HG02870 (cell line): ENCODE results near the gene ZBTB14.

ENCODE experiments used
- ATAC-seq: cut with Tn5 transposase; IDR thresholded peaks from one replicate; pipeline ENCODE4 v1.9.1; 2021; ENCODE audit warnings: mild to moderate bottlenecking, moderate library complexity; ENCODE audit not compliant: unreplicated experiment

Gene ZBTB14, protein sequence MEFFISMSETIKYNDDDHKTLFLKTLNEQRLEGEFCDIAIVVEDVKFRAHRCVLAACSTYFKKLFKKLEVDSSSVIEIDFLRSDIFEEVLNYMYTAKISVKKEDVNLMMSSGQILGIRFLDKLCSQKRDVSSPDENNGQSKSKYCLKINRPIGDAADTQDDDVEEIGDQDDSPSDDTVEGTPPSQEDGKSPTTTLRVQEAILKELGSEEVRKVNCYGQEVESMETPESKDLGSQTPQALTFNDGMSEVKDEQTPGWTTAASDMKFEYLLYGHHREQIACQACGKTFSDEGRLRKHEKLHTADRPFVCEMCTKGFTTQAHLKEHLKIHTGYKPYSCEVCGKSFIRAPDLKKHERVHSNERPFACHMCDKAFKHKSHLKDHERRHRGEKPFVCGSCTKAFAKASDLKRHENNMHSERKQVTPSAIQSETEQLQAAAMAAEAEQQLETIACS

DNA sequence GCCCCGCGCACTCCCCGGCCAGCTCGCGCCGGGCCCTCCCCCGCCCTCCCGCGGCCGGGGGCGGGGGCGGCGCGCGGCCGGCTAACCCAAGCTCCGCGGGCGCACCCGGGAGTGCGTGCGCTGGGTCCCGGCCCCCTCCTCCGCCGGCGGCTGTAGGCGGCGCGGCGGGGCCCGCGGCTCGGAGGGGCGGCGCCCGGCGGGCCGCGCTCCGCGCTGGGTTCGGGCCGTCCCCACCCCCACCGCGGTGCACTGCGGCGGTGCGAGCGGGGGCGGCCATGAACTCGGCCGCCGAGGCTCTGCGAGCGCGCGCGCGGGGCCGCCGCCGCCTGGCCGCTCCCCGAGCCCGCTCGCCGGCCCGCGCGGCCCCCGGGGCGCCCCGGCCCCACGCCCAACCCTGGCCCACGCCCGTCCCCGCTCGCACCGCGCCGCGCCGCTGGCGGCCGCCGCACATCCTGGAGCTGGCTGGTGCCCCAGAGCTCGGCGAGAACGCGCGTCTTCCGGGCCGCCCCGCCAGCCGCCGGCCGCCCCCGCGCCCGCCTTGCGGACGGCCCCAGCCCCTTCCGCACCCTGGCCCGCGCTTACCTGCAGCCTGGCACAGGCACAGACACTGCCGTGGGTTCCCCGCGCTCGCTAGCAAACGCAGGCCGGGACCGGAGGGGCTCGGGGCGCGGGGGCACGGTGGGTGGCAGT, at the start of gene ZBTB14:
ZBTB14 (minus strand) TSS at position 496 of the 690 bp plus-strand sequence. CDS start 2,480 bp downstream, outside the sequence.
- ATAC-seq = peak; percentile 25

DNA sequence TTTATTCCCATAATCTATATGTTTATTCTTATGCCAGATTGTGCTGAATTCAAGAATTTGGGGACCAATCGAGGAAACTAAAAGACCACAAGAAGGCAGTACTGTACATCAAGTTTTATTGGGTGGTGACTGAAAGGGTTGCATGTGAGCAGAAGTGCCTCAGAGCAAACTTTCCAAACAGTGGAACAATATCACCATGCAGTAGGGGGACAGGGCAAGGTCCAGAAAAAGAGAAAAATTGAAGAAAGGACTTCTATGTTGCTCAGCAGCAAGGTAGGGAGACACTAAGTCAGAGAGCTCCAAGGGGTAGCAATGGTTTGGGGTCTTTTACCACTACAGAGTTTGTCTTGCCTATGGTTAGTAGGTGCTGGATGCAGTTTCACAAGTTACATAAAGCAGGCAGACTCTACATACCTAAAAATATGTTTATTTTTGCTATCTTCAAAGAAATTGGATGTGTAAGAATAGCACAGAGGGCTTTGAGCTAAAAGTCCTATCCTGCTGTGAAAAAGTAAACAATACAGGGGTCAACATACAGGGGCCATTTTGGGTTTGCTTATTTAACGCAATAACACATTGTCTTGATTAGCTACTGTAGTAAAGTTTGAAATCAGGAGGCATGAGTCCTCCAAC, 43.8 kb upstream of the ZBTB14 start:
- ATAC-seq = no peak

DNA sequence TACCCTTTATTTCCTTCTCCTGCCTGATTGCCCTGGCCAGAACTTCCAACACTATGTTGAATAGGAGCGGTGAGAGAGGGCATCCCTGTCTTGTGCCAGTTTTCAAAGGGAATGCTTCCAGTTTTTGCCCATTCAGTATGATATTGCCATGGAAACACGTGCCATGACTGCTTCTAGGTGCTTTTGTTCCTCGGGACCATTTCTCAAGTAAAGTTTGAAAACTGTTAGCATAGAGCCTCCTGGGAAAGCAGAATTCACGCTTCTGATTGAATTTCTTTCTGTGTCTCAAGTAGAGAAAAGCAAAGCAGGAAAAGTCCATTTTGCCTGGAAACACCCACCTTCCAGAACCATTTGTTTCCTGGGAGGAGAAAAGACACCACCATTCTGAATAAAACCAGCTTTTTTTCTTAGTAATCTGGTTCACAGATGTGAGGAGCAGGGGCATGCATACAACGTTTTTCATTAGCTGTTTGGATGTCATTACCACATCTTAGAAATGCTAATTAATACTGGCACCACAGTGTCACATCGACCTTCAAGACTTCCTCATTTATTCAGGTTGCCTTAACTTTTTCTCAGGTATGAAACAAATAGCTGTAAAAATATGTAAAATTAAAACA, 39.0 kb upstream of the ZBTB14 start:
- no peak for ATAC-seq

DNA sequence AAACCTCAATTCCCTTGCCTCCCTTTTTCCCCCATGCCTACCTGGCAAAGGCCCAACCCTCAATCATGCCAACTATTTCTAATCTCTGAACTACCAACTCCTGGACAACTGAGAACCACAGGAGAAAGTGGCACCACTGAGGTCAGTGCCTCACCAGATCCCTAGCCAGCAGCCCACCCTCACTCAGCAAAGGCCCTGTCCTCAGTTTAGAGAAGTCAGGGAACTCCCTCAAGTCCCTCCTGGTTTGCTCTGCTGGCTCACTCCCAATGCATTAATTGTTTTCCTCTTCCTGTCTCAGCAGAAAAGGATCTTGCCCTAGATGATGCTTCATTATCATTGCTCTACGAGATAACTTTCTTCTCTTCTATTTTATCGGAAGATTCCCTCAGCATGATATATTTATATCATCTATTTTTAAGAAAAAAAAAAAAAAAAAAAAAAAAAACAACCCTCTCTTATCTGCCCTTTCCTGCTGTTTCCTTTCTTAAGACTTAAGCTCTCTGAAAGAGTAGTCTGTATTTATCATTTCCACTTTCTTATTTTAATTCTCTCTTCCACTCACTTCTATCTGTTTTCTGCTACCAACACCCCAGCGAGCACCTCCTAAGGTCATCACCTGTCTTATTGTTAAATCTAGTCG, 22.7 kb upstream of the ZBTB14 start:
- ATAC-seq = no peak

DNA sequence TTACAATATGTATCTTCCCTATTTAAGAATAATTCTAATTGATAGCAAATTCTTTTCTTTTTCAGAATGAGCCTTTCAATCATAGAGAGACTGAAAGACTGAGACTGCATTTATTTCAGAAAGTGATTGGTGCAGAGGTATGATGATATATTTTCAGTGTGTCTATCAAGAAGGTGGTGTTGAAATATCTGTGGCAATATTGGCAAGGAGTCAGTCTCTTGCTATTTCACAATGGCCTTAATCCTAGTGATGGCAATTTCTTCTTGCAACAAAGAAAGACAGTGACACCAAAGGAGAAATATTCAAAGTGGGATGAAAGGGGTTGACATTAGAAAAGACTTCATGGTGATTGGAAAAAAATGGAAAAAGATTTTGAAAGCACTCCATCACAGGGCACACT, 21.7 kb upstream of the ZBTB14 start:
- ATAC-seq = no peak

DNA sequence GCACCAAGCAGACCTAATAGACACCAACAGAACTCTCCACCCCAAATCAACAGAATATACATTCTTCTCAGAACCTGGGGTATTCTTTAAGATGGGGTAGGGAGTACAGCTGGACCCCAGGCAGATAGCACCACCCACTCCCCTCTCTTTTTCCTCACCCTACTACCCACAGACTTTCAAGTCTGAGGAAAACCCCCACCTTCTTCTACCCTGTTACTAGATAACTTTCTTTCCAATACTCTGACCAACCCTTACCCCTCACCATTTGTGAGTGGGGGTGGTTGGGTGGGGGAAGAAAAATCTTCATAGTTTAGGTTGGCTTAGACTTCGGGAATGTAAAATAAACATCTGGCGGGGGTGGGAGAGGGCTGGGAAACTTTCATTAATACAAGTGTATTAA, 20.3 kb upstream of the ZBTB14 start:
- ATAC-seq = no peak

DNA sequence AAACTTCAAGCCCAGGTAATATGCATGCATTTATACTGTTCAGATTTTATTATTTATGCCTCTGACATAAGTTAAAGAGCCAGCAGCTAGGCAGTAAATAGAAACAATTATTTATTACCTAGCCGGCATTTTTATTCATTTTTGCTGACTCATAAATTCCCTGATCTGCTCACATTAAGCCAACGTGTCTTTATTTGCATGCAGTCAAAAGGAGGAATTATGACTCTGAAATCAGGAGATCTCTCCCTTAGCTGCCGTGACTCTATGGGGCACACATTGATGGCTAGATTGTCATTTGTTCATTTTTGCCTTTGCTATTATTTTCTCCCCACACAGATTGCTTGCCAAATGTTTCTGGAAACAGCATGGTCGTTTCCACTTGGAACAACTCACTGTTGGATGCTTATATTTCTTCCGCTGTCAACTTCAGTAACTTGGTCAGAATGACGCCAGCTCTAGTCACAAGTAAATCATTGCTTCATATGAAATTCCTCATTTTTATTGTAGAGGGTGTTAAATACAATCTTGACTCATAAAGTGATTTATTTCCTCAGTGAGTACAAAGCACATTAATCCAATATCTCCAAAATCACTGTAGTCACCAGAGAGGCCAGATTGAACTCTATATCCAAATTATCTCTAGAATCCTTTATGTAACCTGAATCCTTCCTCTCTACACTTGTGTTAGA, 15.9 kb upstream of the ZBTB14 start:
- no peak for ATAC-seq

DNA sequence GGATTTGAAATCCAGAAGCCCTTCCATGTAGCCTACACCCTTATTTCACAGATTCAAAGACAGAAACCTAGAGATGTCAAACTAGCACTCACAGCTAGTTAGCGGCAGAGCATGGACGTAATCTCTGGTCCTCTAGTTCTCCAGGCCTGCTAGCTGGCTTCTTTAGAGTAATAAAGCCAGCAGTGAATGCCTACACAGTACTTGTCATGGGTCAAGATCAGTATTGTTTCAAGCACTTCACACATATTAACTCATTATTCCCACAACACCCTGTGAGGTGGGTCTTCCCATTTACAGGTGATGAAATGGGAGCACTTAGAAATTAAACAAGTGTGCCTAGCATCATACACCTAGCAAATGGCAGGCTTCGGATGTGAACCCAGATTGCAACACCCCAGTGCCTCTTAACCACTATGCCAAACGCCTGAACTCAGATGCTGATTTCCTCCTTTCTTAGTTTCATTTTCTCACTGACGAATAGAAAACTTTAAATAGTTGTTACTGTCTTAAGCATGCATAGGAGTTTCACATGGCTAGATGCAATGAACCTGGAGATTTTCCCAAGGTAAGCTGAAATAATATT, 14.5 kb upstream of the ZBTB14 start:
- peak; percentile 96 for ATAC-seq

DNA sequence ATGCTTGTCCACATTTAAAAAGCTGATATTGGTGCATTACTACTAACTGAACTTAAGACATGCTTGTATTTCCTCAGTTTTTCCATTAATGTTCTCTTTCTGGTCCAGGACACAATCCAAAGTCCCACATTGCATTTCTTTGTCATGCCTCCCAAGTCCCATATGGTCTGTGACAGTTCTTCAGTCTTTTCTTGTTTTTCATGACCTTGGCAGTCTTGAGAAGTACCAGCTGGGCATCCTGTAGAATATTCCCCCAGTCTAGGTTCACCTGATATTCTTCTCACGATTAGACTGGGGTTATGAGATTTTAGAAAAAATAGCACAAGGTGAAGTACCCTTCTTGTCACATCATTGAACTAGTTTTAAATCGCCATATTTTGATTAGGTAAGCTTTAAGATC, 10.3 kb upstream of the ZBTB14 start:
- ATAC-seq = no peak

DNA sequence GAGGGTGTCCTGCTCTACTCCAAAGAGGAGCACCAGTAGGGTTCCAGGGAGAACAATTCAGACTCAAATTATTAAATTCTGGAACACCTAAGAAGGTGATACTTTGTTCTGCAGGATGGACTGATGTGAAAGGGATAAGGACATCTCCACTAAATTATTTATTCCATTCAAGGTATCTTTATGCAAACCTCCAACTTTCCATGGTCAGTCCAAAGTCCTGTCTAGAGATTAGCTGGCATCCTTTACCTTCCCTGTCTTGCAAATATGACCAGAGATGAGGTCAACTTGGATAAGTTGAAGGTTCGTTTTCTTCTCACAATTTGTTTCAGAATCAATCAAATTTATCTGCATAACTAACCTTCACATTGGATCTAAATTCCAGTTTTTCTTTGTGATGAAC, 8.7 kb upstream of the ZBTB14 start:
- ATAC-seq = no peak

DNA sequence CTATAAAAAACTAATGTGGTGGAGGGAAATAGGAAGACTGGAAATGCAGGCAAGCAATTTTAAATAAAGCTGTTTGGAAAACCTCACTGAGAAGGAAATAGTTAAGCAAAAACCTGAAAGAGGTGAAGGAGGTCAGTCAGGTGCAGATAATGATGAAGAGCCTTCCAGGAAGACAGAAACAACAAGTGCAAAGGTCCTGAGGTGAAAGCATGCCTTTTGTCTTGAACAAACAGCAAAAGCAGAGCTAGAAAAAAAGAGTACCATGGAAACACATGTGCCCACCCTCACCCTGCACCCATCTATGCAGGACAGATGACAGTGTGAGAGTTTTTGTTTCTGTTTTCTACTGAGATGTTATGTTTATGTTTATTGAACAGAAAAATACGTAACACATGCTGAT, 8.1 kb upstream of the ZBTB14 start:
- no peak for ATAC-seq

DNA sequence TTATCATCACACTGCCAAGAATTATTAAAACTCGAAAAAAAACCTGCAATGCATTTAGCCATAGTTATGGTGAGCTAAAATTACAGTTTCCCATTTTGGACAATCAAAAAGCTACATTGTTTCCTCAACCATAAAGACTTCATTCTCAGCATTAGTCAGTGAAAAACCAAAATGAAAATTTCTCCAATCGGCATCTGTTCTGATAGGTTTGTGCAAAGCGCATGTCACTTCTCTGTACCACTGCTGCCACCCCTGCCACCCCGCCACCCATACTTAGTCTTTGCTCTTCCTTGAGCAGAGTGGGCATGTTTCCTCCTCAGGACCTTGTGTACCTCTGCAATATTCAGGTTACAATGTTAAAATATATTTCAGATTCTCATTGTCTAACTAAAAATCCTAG, 7.1 kb upstream of the ZBTB14 start:
- ATAC-seq = no peak

DNA sequence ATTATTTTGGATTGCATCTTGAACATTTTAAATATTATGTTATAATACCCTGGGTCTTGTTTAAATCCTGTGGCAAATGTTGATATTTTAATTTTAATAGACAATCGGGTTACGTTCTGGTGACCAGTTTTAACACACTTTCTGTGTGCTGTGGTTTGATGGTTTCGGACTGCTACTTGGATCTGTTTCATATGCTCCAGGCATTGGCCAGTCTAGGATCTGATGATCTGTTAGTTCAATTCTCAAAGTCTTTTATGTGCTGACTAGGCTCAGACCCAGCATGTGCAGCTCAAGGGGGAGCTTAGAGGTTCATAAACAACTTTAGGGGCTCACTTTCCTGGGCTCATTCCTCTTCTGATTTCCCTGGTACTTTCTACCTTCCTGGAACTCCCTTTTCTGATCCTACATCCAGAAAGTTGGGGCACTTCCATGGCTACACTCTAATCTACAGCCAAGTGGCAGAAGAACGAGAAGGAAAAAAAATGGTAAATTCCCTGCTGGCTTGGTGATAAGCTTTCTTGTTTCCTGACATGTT, 5.0 kb upstream of the ZBTB14 start:
- ATAC-seq = no peak

DNA sequence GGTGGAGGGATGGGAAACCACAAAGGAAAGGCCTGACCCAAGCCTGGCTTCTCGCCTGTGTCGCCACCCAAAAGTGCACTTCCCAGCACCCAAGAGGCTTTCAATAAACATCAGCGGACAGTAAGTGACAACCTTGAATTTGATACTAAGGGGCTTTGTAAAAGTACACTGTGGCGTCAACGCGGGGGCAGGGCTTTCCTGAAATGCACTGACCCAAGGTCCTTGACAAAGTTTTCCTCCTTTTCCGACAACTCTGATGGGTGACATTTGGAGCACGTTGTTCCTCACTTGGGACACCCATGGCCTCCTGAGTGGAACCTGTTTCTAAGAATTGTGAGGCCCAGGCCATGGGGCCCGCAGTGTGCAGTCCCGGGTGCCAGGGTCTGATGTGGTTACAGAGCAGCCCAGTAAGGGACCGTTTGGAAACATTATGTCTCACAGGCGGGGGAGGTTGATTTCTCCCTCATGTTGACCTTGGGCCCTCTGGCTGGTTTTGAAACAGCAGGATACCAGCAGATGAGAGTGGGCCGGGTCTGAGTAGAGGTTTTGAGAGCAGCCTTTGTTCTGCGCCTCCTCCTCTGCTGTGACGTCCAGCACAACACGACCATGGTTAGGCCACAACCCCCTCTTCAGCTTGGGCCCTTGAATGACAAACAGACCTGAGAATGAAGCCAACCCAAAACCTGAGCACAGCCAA, 2.8 kb upstream of the ZBTB14 start:
- ATAC-seq = no peak

DNA sequence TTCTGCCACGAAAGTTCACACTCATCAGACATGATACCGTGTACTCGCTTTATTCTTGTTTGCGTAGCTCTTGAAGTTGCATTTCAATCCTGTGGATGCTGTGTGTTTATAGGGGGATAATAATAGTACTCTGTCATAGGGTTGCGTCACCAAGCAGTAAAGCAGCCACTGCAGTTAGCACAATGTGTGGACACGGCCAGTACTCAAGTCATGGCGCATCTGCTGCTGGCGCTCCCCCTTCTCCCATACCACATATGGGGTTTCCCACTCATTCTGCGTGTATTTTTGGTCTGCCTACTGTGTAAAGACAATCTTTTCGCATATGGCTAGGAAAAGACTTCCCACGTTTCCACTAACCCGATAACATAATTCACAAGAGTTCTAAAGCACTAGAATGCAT, 2.1 kb upstream of the ZBTB14 start:
- ATAC-seq = no peak

DNA sequence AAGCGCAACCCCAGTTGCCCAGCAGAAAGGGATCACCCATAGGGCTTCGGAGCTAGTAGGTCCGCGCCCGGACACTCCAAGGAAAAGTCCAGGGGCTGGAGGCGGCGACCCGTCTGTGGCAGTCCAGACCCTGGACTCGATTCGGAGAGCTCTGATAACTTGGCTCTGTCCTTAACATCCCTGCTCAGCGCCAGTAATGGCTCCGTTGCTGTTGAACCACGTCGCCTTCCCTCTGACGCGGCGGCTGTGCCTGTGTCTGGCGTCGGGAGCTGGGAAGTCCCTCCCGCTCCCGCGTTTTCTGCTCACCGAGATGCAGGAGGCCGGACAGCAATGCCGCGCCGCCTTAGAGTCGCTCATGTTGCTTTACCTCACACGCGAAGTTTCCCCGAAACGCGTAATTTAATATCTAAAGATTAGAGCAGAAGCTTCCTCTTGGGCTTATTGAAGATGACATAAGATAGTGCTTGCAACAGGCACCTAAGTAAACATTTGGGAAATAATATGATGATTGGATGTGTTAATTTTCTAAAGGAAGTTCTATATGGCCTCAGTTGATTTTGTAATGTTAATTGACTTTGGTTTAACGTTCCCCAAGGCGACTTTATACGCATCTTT, 1.3 kb upstream of the ZBTB14 start:
- peak; percentile 23 for ATAC-seq

DNA sequence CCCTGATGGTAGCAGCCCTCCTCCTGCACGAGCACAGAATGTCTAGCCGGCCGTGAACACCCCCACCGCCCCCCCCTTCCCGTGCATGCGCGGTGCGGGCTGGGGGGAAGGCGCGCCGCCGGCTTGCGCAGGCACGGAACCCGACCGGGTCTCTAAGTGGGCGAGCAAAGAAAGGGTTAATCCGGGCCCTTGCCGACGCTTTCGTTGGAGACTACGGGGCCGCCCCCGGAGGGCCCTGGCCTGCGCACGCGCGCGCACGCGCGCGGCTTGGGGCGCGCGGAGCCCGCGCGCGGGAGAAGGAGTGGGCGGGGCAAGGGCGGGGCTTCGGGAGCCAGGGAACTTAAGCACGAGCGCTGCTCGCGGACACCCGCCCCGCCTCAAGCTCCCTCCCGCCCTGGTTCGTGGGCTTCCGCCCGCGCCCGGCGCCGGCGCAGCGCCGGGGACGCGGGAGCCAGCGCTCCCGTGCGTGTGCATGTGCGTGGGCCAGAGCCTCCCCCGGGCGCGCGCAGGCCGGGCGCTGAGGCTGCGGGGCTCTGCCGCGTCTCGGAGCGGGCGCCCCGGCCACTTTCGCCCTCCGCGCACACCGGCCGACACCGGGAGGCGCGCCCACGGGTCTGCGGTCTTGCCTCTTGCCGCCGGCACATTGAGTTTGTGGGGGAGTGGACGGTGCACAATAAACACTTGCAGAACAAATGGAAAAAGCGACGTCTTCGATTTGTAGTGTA, 617 bp upstream of the ZBTB14 start:
- peak; percentile 60 for ATAC-seq
